Testis (tissue), 2 donors: ENCODE results near the gene NDUFA9.

ENCODE experiments used
- CTCF ChIP-seq, 3 experiments: fragments of 450-650 bp in 2 of 3; fragments of 200-600 bp in 1 of 3; sonication (generic) in 1 of 3; IDR thresholded peaks; one replicate each; pipeline ENCODE4 v1.5.1; 2016 to 2019; ENCODE audit warnings: antibody characterized with exemption in 3 of 3, mild to moderate bottlenecking in 2 of 3, moderate library complexity in 1 of 3
- POLR2A ChIP-seq: fragments of 450-650 bp; IDR thresholded peaks from one replicate; pipeline ENCODE4 v1.6.1; 2017; ENCODE audit warnings: antibody characterized with exemption, mild to moderate bottlenecking, moderate library complexity

- TF ChIP-seq CTCF (IDR thresholded peaks at IDR 0.05) (no peak), POLR2A (no peak)
Measured at GRCh38 chr12:4649358-4649661, 396 bp downstream of the NDUFA9 start.
